Stimulated activated CD4-positive, alpha-beta T cell treated with anti-CD3 and anti-CD28 coated beads, TNF-alpha, amount 100 ng/mL, for 4 hours (primary cell): Measurements from ENCODE around the gene PMEL.
"Not testable (repeated sequence)": the region's sequence is repeated elsewhere in the genome, so short reads cannot be mapped to it uniquely, and the experiment has no call there.

Experiments
- DNase-seq, 3 experiments: peaks; one replicate each; pipeline ENCODE4 v3.0.0-alpha.2; 2020; ENCODE audit warnings: low read depth in 3 of 3

The PMEL gene

DNA sequence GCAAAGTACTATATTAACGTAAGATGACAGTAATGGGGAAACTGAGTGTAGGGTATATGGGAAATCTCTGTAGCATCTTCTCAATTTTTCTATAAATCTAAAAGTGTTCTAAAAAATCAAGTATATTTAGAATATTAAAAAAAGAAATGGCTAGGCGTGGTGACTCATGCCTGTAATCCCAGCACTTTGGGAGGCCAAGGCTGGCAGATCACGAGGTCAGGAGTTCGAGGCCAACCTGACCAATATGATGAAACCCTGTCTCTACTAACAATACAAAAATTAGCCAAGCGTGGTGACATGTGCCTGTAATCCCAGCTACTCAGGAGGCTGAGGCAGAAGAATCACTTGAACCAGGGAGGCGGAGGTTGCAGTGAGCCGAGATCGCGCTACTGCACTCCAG lies 42.2 kb downstream of the PMEL start:
- DNase-seq = not testable (repeated sequence)

DNA sequence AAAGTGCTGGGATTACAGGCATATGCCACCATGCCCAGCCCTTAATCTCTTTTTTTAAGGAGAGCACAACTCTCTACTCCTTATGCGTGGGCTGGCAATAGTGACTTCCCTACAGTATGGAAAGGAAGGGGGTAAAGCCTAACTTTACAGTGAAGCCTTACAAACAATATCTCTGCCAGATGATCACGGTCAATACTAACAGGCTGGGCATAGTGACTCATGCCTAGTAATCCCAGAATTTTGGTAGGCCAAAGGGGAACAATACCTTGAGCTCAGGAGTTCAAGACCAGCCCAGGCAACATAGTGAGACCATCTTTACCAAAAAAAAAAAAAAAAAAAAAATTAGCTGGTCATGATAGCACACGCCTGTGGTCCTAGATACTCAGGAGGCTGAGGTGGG lies 43.7 kb downstream of the PMEL start:
- no peak for DNase-seq

- DNase-seq = not testable (repeated sequence)
Measured at GRCh38 chr12:55919032-55919431, 46.8 kb downstream of the PMEL start.

DNA sequence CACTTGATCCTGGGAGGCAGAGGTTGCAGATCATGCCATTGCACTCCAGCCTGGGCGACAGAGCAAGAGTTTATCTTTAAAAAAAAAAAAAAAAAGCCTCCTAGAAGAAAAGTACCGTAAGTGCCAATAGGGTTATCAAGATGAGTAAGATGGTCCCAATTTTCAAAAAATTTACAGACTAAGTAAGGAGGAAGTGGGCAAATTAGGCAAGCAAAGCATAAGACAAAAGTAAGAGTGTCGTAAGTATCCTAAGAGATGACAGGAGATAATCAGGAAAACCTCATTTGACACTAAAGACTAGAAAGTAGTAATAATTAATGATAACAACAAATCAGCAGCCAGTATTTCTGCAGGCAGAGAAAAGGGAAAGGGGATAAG lies 50.4 kb downstream of the PMEL start:
- no peak for DNase-seq

DNA sequence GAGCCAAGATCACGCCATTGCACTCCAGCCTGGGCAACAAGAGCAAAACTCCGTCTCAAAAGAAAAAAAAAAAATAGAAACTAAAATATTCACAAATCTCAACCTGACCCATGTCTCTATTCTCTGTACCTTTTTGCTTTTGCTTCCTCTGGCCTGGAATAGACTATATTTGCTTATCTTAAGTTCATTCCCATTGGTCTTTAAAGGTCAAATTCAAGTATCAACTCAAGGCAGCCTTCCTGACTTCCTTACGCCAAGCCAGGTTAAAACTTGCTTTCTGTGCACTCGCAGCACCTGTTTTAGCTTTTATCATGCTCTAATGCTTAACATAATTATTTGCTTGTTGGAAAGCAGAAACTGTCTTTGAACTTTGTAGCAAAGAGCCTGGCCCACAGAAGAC lies 52.9 kb downstream of the PMEL start:
- no peak for DNase-seq

DNA sequence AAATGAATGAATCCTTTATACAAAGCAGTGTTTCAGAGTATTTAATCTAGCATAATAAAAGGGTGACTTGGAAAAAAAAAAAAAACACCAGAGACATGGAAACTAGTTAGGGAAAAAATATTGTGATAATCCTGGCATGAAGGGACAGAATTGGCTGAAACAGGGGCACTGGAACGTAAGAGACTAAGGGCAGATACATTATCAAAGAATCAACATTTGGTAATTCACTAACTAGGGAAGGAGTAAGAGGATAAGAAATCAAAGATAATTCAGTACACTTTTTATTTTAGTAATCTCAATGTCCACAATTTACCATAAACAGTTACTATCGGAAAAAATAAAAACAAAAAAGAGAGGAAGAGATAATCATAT lies 56.3 kb downstream of the PMEL start:
- DNase-seq = no peak

- DNase-seq = no peak
Measured at GRCh38 chr12:55908726-55909512, 56.9 kb downstream of the PMEL start.

DNA sequence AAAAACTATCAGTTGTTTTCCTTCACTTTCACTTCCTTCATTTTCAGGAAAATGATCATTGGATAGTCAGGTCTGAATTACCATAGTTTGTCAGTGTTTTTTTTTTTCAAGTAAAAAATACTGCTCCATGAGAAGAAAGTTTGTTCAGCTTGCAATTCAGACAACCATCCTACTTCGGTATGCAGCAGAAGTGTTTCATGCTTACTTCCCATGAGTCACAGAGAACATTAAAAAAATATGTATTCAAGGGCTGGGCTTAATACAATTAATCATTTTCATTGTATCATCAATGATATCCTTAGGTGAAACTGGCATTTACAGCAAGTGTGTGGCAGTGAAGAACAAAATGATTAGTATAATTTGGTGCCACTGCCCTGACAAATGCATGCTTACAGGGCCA lies 59.8 kb downstream of the PMEL start:
- DNase-seq = no peak
